NT2/D1 (cell line): ENCODE measurements around the gene TMCO4.

Source experiments
- DNase-seq: peaks from one replicate; pipeline ENCODE4 v3.0.0-alpha.2; 2011; ENCODE audit warnings: low read depth, low spot score
- H3K27me3 ChIP-seq: 2 replicates; pipeline ENCODE4 v1.6.0; 2011; ENCODE audit warnings: mild to moderate bottlenecking; ENCODE audit not compliant: insufficient read length, insufficient read depth
- H3K36me3 ChIP-seq: 2 replicates; pipeline ENCODE4 v1.6.1; 2011; ENCODE audit warnings: mild to moderate bottlenecking, low read length, mixed read lengths; ENCODE audit not compliant: insufficient read depth, insufficient read length
- H3K4me1 ChIP-seq: 2 replicates; pipeline ENCODE4 v1.5.1; 2011; ENCODE audit not compliant: insufficient read depth, insufficient read length
- H3K4me3 ChIP-seq: 2 replicates; pipeline ENCODE4 v1.5.1; 2011; ENCODE audit warnings: low read depth; ENCODE audit not compliant: insufficient read length
- H3K9ac ChIP-seq: 2 replicates; pipeline ENCODE4 v1.6.0; 2011; ENCODE audit warnings: low read depth; ENCODE audit not compliant: insufficient read length
- H3K9me3 ChIP-seq: 2 replicates; pipeline ENCODE4 v1.5.1; 2011; ENCODE audit warnings: mild to moderate bottlenecking, low read length; ENCODE audit not compliant: insufficient read depth
- SUZ12 ChIP-seq: IDR thresholded peaks from 2 replicates; pipeline ENCODE4 v1.6.1; 2011; ENCODE audit not compliant: insufficient read length, insufficient read depth; ENCODE audit errors: extremely low read depth
- YY1 ChIP-seq: IDR thresholded peaks from 2 replicates; pipeline ENCODE4 v1.6.1; 2011; ENCODE audit not compliant: insufficient read length, insufficient read depth
- ZNF274 ChIP-seq: IDR thresholded peaks from 2 replicates; pipeline ENCODE4 v1.6.1; 2011; ENCODE audit warnings: mild to moderate bottlenecking, low read depth, low read length

Gene TMCO4

DNA sequence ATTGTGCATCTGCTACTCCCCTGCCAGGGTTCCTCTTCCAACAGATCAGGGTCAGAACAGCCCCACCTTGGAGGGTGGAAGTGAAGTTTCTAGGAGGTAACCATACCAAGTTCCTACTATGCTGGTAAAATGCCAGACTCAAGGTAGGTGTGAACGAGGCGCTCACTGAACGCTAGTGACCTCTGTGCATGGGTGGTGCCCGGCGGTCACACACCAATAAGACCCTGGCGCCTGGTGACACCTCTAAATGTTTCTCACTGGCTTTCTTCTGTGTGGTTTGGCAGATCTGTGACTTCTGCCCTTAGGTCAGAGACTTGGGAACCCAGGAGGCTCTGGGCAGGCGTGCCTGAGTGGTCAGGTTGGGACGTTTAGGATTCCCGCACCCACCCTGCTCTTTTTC lies 55.9 kb downstream of the TMCO4 start:
- no peak for DNase-seq
- Histone ChIP-seq H3K9ac (no peak overlapping the region), H3K4me1 (no peaks in the 10 kb centered on the region), H3K27me3 (no peaks in the 10 kb centered on the region), H3K4me3 (no peak overlapping the region), H3K36me3 (no peaks in the 10 kb centered on the region), H3K9me3 (no peaks in the 10 kb centered on the region)
- TF ChIP-seq SUZ12 (no peak), ZNF274 (no peak), YY1 (no peak)

DNA sequence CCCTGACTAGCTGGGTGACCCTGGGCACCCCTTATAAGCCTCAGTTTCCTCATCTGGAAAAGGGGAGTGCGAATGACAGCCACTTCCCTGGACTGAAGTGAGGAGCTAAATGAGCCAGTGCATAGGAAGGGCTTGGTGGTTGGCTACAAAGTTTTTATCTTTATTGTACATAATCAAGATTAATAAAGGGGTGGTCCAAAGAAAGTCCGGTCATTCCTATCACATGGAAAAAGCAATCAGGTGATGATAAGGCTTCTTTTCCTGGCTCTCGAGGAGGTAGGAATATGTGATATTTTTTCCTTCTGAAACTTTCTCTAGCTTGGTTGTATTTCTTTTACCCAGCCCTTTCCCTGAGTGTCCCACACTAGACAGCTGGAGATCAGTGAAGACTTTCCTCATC lies 56.5 kb downstream of the TMCO4 start:
- Histone ChIP-seq H3K4me1 (no peaks in the 10 kb centered on the region), H3K4me3 (no peak overlapping the region), H3K9ac (no peak overlapping the region), H3K9me3 (no peaks in the 10 kb centered on the region), H3K36me3 (no peaks in the 10 kb centered on the region), H3K27me3 (no peaks in the 10 kb centered on the region)
- DNase-seq, result no peak
- no peak for TF ChIP-seq YY1
- no peak for TF ChIP-seq ZNF274
- TF ChIP-seq SUZ12, result no peak

DNA sequence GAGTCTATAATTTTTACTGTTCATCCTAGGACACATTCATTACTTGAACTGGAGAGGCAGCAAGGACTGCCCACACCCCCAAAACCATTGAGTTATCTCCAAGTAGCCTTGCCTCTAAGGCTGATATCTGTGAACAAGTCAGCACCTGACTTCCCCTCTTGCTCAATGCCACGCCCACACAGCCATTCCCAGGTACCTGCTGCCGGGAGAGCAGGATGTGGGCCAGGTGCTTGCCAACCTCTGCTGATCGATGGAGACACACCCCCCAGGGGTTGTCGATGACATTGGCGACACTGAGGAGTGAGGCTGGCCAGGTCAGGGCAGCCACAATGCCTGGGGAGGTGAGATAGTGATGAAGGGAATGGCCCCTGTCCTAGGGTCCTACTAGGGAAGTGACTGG lies 60.1 kb downstream of the TMCO4 start:
- no peaks in the 10 kb centered on the region for H3K4me1 ChIP-seq
- H3K9ac ChIP-seq, result no peak overlapping the region
- no peaks in the 10 kb centered on the region for H3K36me3 ChIP-seq
- H3K27me3 ChIP-seq, result no peaks in the 10 kb centered on the region
- H3K4me3 ChIP-seq, result no peak overlapping the region
- DNase-seq, result no peak
- TF ChIP-seq ZNF274 (no peak), YY1 (no peak), SUZ12 (no peak)
- no peaks in the 10 kb centered on the region for H3K9me3 ChIP-seq

DNA sequence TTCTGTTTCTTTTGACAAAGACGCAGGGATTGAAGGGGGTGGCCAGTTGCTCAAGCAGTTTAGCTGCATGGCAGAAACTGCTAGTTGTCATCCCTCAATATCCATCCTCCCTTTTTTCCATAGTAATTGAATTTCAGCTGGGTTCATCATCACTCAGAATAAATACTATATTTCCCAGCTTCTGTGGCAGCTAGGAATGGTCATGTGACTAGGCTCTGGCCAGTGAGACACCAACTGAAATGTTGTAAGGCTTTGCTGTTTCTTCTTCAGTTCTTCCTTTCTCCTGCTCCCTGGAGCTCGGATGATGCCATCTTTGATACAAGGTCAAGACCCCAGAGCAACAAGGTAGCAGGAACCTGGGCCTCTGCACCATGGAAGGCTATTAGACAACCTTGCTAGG lies 61.0 kb downstream of the TMCO4 start:
- Histone ChIP-seq H3K4me1 (no peaks in the 10 kb centered on the region), H3K27me3 (no peaks in the 10 kb centered on the region), H3K9me3 (no peaks in the 10 kb centered on the region), H3K9ac (no peak overlapping the region), H3K36me3 (no peaks in the 10 kb centered on the region), H3K4me3 (no peak overlapping the region)
- no peak for DNase-seq
- TF ChIP-seq SUZ12 (no peak), ZNF274 (no peak), YY1 (no peak)

DNA sequence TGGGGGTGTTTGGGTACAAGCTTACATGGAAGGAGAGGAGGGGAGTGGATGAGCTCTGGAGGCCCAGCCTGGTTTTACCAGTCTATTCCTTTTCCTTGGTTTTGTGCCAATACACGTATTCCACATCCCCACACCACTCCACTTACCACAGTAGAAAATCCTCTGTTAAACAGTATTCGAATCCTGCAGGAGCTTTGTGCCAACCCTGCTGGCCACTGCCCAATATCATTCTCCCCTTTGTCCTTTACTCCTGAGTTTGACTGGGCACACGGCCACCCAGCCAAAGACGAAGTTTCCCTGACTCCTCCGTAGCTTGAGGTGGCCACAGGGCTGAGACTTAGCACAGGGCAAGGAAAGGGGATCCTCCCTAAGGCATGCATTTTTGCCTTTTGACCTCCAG lies 61.6 kb downstream of the TMCO4 start:
- no peak for DNase-seq

DNA sequence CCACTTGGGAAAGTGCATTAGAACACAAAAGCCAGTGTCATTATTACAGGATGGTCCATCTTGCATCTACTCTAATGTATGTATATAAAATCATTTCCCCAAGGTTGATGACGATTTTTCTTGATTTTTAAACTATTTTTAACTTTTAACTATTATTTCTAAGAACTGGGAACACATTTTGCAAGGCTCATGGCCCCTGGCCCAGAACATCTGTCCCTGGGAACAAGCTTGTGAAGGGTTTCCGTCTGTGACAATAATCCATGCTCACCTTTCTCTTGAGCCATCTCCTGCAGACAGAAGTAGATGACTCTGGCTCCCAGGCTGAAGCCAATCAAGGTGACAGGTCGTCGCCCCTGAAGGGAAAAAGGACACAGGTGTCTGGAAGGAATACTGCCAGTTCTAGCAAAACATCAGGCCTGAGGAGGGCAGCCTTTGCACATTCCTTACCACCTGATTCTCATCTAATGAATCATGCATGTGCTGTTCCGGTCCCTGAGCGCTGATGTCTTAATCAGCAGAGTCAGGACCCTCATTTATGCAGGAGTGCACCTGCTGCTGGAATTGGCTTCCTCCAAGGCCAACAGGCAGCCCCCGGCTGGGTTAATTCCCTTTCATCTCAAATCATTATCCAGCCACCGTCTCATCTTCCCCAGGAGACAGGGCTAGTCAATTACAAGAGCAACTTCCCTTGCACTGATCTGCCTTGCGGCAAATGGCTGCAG lies 62.5 kb downstream of the TMCO4 start:
- Histone ChIP-seq H3K9ac (no peak overlapping the region), H3K27me3 (no peaks in the 10 kb centered on the region), H3K36me3 (no peaks in the 10 kb centered on the region), H3K9me3 (no peaks in the 10 kb centered on the region), H3K4me1 (no peaks in the 10 kb centered on the region), H3K4me3 (no peak overlapping the region)
- TF ChIP-seq ZNF274 (no peak), SUZ12 (no peak), YY1 (no peak)
- DNase-seq, result no peak

More for the DNA sequence above, 61.6 kb downstream of the TMCO4 start:
- Histone ChIP-seq H3K4me1 (no peaks in the 10 kb centered on the region), H3K36me3 (no peaks in the 10 kb centered on the region), H3K4me3 (no peak overlapping the region), H3K9ac (no peak overlapping the region), H3K27me3 (no peaks in the 10 kb centered on the region), H3K9me3 (no peaks in the 10 kb centered on the region)
- TF ChIP-seq SUZ12 (no peak), YY1 (no peak), ZNF274 (no peak)

DNA sequence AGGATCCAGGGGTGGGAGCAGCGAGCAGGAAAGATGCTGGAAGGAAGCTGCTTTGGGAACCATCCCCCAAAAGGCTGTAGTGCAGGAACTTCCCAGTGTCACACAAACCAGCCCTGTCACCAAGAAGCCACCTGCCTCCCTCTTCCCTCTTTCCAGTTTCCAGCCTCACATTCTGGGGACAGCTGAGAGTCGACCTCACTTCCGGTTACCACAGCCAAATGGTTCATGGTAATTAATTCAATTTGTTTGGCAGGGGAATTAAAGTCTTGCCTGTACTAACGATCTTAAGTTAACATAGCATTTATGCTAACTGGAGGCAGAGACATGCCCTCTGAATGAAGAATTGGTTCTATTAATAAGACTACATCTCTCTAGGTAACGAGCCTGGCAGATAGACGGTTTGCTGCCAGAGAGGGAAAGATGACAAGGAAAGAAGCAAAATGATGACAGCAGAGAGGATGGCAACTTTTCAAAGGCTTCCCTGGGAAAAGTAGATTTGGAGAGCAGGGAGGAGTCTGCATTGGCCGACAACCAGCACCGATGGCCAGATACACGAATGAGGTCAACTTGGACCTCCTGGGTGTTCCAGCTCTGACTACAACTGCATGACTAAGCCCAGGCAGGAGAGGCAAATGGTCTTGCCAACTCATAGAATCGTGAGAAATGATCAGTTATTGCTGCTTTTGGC lies 64.1 kb downstream of the TMCO4 start:
- TF ChIP-seq ZNF274 (no peak), YY1 (no peak), SUZ12 (no peak)
- Histone ChIP-seq H3K27me3 (no peaks in the 10 kb centered on the region), H3K9ac (no peak overlapping the region), H3K4me3 (no peak overlapping the region), H3K4me1 (no peaks in the 10 kb centered on the region), H3K36me3 (no peaks in the 10 kb centered on the region), H3K9me3 (peaks cover under 1% of the 10 kb centered on the region; the same call in 1 of the 2 replicates)
- no peak for DNase-seq
